Measurements from ENCODE around the gene DIDO1. TPM values are rescaled to one million over a fixed set of nuclear protein-coding genes. Genes with fewer than 3 reads are reported as not detected.

Gene DIDO1
- polyA plus RNA-seq, 1 of the 3 experiments (the other 2 are of a cell fraction): 14.7 TPM

GRCh38 chr20:62900052-62900691 lies 26.1 kb downstream of the DIDO1 start (continued):
- TF ChIP-seq EZH2phosphoT487 (IDR thresholded peaks at IDR 0.05; ENCODE audit: borderline replicate concordance, low read depth) (no peak), FOXM1 (IDR thresholded peaks at IDR 0.05; ENCODE audit: low read depth) (no peak), POLR2AphosphoS5 (IDR thresholded peaks at IDR 0.05; ENCODE audit: low read depth, low read length) (peak; percentile 32; the same call in 1 of the 2 replicates), JUND (IDR thresholded peaks at IDR 0.05) (no peak), TEAD4 (IDR thresholded peaks at IDR 0.05; ENCODE audit: borderline replicate concordance, insufficient read depth) (no peak), RFX5 (IDR thresholded peaks at IDR 0.05; ENCODE audit: low read length) (0 out of 2 replicates have a peak, but pooled peaks have one; percentile 33), SMC3 (IDR thresholded peaks at IDR 0.05; ENCODE audit: low read depth, low read length) (peak; percentile 76), RXRA (IDR thresholded peaks at IDR 0.05; ENCODE audit: borderline replicate concordance, low read depth) (no peak), GABPA (IDR thresholded peaks at IDR 0.05; ENCODE audit: low read depth) (no peak), USF2 (IDR thresholded peaks at IDR 0.05; ENCODE audit: borderline replicate concordance, low read depth, low read length) (no peak), RAD21 (IDR thresholded peaks at IDR 0.05; ENCODE audit: low read length) (peak; percentile 76)

DNA sequence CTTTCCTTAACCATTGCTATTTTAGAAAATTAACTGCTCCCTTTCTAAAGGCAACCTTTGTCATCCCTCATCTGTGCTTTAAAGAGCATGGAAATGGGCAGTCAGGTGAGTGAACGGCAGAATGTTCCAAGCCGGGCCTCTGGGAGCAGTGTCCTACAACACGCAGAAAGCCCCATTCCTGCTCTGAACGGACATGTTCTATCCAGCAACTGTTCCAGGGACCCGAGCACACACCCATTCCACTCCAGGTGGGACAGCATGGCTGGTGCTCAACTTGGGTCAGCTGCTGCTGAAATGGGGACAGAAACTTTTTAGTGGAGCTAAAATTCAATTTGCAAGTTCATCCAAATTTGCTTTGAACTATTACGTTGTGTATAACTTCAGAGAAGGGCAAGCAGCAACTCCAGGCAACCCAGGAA lies 26.7 kb downstream of the DIDO1 start:
- no peaks in the 10 kb centered on the region for H3K27me3 ChIP-seq (ENCODE audit: insufficient read depth)
- no peaks in the 10 kb centered on the region for H3K9me2 ChIP-seq
- WGBS (ENCODE audit: low lambda C conversion rate): 98% methylated on average over 6 of the region's 6 CpGs
- H3K9ac ChIP-seq: no peak overlapping the region
- peaks cover 24 to 67% of the 10 kb centered on the region in 2 experiments for H3K36me3 ChIP-seq (replicated peaks in 1 of 2; ENCODE audit: control insufficient read depth in 1 of 2, insufficient read depth in 2 of 2, low read length in 1 of 2)
- peaks cover 22% of the 10 kb centered on the region; the same call in 1 of the 2 replicates for H3K79me2 ChIP-seq (ENCODE audit: insufficient read depth)
- H2AFZ ChIP-seq (ENCODE audit: low read depth): no peak overlapping the region
- H3K4me1 ChIP-seq (ENCODE audit: control insufficient read depth in 1 of 2, insufficient read depth in 2 of 2, low read depth in 1 of 2, low read length in 1 of 2): peaks cover 4 to 15% of the 10 kb centered on the region in 2 experiments; a peak in 2 of 4 replicates
- peaks cover 22% of the 10 kb centered on the region for H3F3A ChIP-seq (replicated peaks; ENCODE audit: insufficient read depth)
- POLR2A ChIA-PET: no interaction called here
- peaks cover 15% of the 10 kb centered on the region; the same call in 1 of the 2 replicates for H4K20me1 ChIP-seq (ENCODE audit: insufficient read depth)
- TF ChIP-seq NRF1 (IDR thresholded peaks at IDR 0.05; ENCODE audit: low read depth, low read length) (no peak), FOXJ3 (CRISPR knock-in tag; IDR thresholded peaks at IDR 0.05) (no peak), MAX (IDR thresholded peaks at IDR 0.05; ENCODE audit: low read depth) (no peak), EP300 (IDR thresholded peaks at IDR 0.05; ENCODE audit: borderline replicate concordance in 1 of 2, low read depth in 1 of 2, low read length in 1 of 2) (no peak), FOXM1 (IDR thresholded peaks at IDR 0.05; ENCODE audit: low read depth) (no peak), RFX5 (IDR thresholded peaks at IDR 0.05; ENCODE audit: low read length) (no peak), MXI1 (IDR thresholded peaks at IDR 0.05; ENCODE audit: low read depth, low read length) (no peak), GABPA (IDR thresholded peaks at IDR 0.05; ENCODE audit: low read depth) (no peak), TEAD4 (IDR thresholded peaks at IDR 0.05; ENCODE audit: borderline replicate concordance, insufficient read depth) (no peak), NFIC (IDR thresholded peaks at IDR 0.05; ENCODE audit: borderline replicate concordance) (no peak), TAF1 (IDR thresholded peaks at IDR 0.05; ENCODE audit: borderline replicate concordance, low read depth, low read length) (no peak), POLR2AphosphoS5 (IDR thresholded peaks at IDR 0.05; ENCODE audit: low read depth, low read length) (no peak), EZH2phosphoT487 (IDR thresholded peaks at IDR 0.05; ENCODE audit: borderline replicate concordance, low read depth) (no peak), SMC3 (IDR thresholded peaks at IDR 0.05; ENCODE audit: low read depth, low read length) (no peak)
- H3K9me3 ChIP-seq: no peaks in the 10 kb centered on the region
- CTCF ChIA-PET: interaction anchor here (0.6 to 9.8 kb wide), 26 partner anchors 11 to 335 kb away, joined by 3 to 181 read pairs (median 4); partner anchors contain the start of genes DIDO1 and GID8
- DNase-seq: no peak
- H3K27ac ChIP-seq (ENCODE audit: low read depth in 2 of 2, low read length in 1 of 2): peak overlapping the region in 1 of 2 experiments; percentile 39; a peak in 1 of 4 replicates
- H3K4me2 ChIP-seq: no peak overlapping the region
- no peak overlapping the region for H3K4me3 ChIP-seq (ENCODE audit: low read depth in 2 of 2, low read length in 1 of 2)
